Right hindlimb (tissue), 1 donor: ENCODE data around the gene USP4.
"Not testable (repeated sequence)": the region's sequence is repeated elsewhere in the genome, so short reads cannot be mapped to it uniquely, and the experiment has no call there.

ENCODE experiments used
- DNase-seq: peaks from one replicate; pipeline ENCODE4 v3.0.0-alpha.2; 2018

Gene USP4

GRCh38 chr3:49339941-49340800 is at the start of gene USP4:
Gene USP4, minus strand, starts transcription at chr3:49340053. Its CDS starts 29 bp downstream, at chr3:49340024.
- peak; percentile 96 for DNase-seq

GRCh38 chr3:49389297-49389696 is 49.4 kb upstream of the USP4 start:
- DNase-seq = no peak

DNA sequence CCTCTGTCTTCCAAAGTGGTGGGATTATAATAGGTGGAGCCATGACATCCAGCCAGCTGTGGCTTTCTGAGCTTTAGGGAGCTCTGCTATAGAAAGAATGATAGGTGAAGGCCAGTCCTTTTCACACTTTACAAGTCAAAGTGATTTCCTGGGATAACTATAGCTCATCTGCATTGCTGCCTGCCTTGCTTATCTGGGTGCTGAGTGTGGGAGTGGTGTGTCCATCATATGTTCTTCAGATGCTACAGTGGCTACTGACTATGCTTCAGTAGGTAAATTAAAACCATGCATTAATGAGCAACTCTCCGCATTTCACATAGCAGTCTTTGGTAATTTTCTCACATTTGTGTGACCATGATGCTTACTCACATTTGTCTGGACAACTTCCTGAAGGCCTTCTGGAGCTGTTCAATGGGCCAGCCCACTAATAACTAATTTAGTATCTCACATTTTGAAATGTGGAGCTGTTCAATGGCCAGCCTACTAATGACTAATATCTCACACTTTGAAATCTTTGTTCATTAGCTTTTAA is 48.5 kb upstream of the USP4 start:
- DNase-seq = no peak

GRCh38 chr3:49387721-49388120 is 47.9 kb upstream of the USP4 start:
- DNase-seq = no peak

- DNase-seq = no peak
Observed at GRCh38 chr3:49386056-49386756, 46.4 kb upstream of the USP4 start.

- DNase-seq = no peak
Observed at GRCh38 chr3:49385617-49386016, 45.8 kb upstream of the USP4 start.

DNA sequence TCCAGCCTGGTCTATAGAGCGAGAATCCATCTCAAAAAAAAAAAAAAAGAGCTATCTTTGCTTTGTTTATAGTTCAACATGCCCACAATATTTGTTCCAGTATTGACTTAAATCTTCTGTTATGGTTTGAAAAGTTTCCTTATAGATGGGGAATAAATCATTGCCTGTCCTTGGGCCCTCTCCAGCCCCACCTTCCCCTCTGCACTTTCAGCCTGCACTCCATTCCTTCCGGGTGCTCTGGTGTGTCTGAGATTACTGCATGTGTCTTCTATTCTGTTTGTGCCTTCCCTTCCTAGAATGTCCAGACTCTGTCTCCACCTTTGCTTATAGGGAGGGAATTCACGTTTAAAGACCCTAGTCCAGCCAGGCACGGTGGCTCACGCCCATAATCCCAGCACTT is 43.5 kb upstream of the USP4 start:
- no peak for DNase-seq

DNA sequence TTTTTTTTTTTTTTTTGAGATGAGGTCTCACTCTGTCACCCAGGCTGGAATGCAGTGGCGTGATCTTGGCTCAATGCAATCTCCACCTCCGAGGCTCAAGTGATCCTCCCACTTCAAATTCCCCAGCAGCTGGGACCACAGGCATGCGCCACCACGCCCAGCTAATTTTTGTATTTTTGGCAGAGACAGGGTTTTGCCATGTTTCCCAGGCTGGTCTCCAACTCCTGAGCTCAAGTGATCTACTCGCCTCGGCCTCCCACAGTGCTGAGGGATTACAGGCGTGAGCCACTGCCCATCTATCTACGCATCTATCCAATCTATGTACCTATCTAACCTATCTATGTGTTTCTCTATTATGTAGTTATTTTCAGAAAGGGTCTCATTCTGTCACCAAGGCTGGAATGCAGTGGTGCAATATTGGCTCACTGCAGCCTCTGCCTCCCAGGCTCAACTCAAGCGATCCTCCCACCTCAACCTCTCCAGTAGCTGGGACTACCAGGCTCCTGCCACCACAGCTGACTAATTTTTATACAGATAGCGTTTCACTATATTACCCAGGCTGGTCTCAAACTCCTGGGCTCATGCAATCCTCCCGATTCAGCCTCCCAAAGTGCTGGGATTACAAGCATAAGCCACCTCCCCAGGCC is 38.5 kb upstream of the USP4 start:
- DNase-seq = peak; percentile 60

DNA sequence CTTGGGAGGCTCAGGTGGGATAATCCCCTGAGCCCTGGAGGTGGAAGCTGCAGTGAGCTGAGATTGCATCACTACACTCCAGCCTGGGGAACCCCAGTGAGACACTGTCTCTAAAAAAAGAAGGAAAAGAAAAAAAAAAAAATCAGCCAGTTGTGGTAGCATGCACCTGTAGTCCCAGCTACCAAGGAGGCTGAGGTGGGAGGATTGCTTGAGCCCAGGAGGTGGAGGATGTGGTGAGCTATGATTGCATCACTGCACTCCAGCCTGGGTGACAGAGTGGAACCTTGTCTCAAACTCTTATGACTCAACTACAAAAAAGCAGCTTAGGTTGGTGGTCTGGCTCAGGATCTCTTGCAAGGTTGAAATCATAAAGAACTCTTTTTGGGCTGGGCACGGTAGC is 37.6 kb upstream of the USP4 start:
- no peak for DNase-seq

DNA sequence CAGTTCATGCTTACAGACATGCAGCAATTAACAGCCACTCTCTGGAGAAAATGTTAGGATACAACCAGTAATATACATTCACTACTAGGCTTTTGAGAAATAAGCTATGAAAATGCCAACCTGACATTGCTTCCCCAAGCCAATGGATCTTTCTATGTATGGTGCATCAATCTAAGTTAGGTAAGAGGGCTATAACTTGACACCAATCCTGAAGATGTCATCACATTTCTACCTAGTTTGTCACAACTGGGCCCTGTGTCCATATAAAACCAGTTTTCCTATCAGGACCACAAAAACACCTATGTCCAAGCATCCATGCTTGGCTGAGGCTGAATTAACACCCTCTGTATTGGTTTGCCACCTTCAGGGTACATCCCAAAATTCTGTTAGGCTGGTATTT is 32.1 kb upstream of the USP4 start:
- DNase-seq = no peak

GRCh38 chr3:49370585-49371290 is 30.9 kb upstream of the USP4 start:
- DNase-seq = no peak

GRCh38 chr3:49362561-49362960 is 22.7 kb upstream of the USP4 start:
- no peak for DNase-seq

DNA sequence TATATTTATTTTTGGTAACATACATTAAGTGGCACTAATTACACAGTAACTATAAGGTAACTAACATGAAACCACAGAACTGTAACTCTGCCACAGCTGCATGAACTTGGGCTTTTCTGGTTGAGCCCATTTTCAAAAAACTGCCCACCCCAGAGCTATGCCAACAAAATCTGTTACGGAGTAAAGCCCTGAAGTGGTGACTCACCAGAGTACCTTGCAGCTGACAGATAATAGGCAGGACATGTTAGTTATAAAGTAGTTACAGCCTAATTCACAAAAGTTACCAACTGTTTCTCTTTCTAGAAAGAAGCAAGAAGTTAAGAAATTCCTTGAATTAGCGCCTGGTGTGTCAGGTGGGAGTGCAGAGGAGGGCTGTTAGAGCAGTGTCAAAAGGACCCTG is 19.8 kb upstream of the USP4 start:
- no peak for DNase-seq

GRCh38 chr3:49358884-49359225 is 19.0 kb upstream of the USP4 start:
- no peak for DNase-seq

DNA sequence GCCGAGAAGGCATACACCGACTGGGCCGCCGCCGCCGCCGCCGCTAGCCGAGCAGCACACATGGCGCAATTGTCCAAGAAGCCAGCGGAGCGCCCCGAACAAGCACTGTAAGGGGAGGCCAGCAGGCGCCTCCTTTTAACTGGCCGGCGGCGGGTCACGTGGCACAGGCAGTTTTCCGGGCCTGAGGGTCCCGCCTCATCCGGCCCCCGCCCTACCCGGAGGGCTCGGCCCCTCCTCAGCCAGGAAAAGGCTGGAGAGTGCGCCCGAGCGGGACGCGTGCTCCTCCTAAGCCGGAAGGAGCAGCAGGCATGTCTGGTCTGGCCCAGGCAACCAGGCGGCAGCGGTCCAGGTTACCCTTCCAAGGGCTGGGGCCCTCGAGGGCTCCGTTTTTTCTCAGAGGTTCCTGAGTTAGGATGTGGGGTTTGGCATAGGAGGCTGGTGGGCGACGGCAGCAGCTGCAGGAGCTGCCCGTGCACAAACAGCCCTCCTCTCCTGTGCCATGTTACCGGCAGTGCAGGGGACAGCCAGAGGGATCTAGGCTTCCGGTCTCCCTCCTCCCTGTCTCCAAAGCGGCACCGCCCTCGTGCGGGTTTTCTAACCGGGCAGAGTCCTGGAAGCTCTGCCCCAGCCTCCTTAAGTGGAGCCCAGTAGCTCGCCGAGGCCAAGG is 18.5 kb upstream of the USP4 start, which contains the start of gene GPX1:
GPX1 (minus strand) TSS at position 137 of the 667 bp plus-strand sequence; CDS start at position 62, 75 bp downstream.
- peak; percentile 97 for DNase-seq

DNA sequence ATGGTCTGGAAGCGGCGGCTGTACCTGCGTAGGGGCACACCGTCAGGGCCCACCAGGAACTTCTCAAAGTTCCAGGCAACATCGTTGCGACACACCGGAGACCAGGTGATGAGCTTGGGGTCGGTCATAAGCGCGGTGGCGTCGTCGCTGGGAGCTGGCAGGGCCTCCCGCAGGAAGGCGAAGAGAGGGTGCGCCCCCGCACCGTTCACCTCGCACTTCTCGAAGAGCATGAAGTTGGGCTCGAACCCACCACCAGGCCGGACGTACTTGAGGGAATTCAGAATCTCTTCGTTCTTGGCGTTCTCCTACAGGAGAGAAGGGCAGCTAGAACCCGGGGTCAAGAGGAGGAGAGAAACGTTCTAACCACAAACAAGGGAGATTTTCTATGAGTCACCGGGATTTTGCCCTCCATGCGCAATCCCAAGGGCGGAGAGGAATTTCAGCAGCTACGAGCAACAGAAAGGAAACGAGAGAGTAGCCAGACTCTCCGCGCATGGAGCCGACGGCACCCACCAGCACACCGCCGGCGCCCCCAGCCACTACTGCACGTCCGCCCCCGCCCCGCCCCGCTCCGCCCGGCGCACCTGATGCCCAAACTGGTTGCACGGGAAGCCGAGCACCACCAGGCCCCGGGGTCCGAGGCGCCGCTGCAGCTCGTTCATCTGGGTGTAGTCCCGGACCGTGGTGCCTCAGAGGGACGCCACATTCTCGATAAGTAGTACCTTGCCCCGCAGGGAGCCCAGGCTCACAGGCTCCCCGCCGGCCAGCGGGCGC is 17.8 kb upstream of the USP4 start:
- DNase-seq = peak; percentile 54

DNA sequence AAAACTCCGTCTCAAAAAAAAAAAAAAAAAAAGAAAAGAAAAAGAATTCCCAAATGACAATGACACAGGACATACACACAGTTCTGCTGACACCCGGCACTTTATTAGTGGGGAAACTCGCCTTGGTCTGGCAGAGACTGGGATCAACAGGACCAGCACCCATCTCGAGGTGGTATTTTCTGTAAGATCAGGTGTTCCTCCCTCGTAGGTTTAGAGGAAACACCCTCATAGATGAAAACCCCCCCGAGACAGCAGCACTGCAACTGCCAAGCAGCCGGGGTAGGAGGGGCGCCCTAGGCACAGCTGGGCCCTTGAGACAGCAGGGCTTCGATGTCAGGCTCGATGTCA is 17.2 kb upstream of the USP4 start:
- DNase-seq = not testable (repeated sequence)

- no peak for DNase-seq
Observed at GRCh38 chr3:49352890-49353421, 13.1 kb upstream of the USP4 start.

DNA sequence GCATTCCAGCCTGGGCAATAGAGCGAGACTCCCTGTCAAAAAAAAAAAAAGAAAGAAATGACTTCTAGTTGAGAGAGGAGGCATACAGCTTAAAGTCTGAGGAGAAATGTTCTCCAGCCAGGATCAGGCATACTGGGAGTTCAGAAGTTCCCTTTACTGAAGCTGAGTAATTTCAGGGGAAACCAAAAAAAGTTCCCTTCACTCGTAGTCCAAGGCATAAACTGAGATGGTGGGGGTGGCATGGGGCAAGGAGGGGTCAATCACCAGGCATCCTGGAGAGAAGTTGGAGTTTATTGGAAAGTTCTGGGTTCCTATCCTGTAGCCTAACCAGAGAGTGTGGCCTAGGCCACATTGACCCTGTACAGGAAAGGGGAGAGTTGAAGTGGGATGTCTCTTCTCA is 12.4 kb upstream of the USP4 start:
- DNase-seq = no peak

DNA sequence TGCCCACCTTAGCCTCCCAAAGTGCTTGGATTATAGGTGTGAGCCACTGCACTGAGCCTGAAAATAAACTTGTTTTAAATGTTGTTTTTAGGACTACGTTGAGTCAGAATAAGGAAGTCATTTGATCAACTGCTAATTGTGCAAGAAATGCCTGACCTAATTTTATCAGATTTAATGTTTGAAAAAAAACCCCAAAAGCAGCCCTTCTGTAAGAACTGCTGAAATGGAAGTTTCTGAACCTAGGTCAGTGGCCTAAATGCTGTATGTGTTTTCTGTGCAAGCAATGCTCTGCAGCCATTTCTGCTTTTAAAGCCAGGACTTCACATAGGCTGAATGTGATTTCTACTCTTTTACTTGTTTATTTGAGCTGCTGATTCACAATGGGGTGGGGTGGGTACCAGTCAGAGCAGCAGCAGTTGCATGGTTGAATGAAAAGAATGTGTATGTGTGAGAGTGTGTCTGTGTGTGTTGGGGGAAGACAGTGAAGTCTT is 11.7 kb upstream of the USP4 start:
- DNase-seq = no peak
